Measurements from ENCODE around the gene DIAPH1. TPM values are rescaled to one million over a fixed set of nuclear protein-coding genes. Genes with fewer than 3 reads are reported as not detected.

DIAPH1 gene
- total RNA-seq, 1 experiment from 2014 or later, result 117 TPM

GRCh38 chr5:141664733-141665461 lies 46.1 kb upstream of the DIAPH1 start:
- H3K4me2 ChIP-seq (ENCODE audit: insufficient read depth, insufficient read length, low read length), result no peak overlapping the region
- no peaks in the 10 kb centered on the region for H3K9me3 ChIP-seq (ENCODE audit: control insufficient read depth, low read depth, low read length)
- peaks cover 35 to 51% (median 35%) of the 10 kb centered on the region in 3 experiments for H3K36me3 Mint-ChIP-seq (ENCODE audit: insufficient read depth in 1 of 3, low read depth in 3 of 3)
- H2BK12ac ChIP-seq (ENCODE audit: insufficient read length, low read depth, low read length), result no peak overlapping the region
- H2BK120ac ChIP-seq (ENCODE audit: low read depth, low read length, poor library complexity, severe bottlenecking), result no peak overlapping the region
- H4K8ac ChIP-seq (replicated peaks; ENCODE audit: insufficient read length, low read depth, low read length), result no peak overlapping the region
- H4K5ac ChIP-seq (ENCODE audit: insufficient read length, low read depth, low read length), result no peak overlapping the region
- peaks cover 15 to 24% of the 10 kb centered on the region in 2 experiments for H3K4me1 Mint-ChIP-seq
- TF ChIP-seq CTCF (conservative IDR thresholded peaks at IDR 0.05), result peak; percentile 93
- no peak overlapping the region for H3K18ac ChIP-seq (ENCODE audit: insufficient read length, low read depth, low read length)
- H2BK5ac ChIP-seq (ENCODE audit: insufficient read length, low read length), result no peak overlapping the region
- H3K4ac ChIP-seq (ENCODE audit: low read depth, low read length), result no peak overlapping the region
- no peaks in the 10 kb centered on the region for H3K27me3 Mint-ChIP-seq (ENCODE audit: low read depth)
- peak; percentile 85 for DNase-seq
- no peak overlapping the region for H3K23ac ChIP-seq (ENCODE audit: insufficient read length, low read depth, low read length)
- no peaks in the 10 kb centered on the region for H3K9me3 Mint-ChIP-seq
- H2AFZ ChIP-seq (ENCODE audit: low read length), result no peak overlapping the region
- H2BK20ac ChIP-seq (ENCODE audit: low read depth, low read length, poor library complexity, severe bottlenecking), result no peak overlapping the region
- H3K4me3 Mint-ChIP-seq, result no peak overlapping the region
- no peak overlapping the region for H3T11ph ChIP-seq (ENCODE audit: low read length)
- no peak overlapping the region for H2BK15ac ChIP-seq (ENCODE audit: low read depth, low read length)
- no peaks in the 10 kb centered on the region for H3K23me2 ChIP-seq (ENCODE audit: insufficient read length, low read depth, low read length, poor library complexity, severe bottlenecking)
- H3K56ac ChIP-seq (ENCODE audit: insufficient read length, low read depth, low read length), result no peak overlapping the region
- H4K20me1 ChIP-seq (ENCODE audit: control insufficient read depth, insufficient read depth, insufficient read length), result no peaks in the 10 kb centered on the region
- H3K9ac ChIP-seq (ENCODE audit: extremely low read depth, insufficient read length, low read length), result no peak overlapping the region
- H2AK5ac ChIP-seq (ENCODE audit: insufficient read length, low read length), result no peak overlapping the region
- no peak overlapping the region for H3K27ac ChIP-seq (ENCODE audit: insufficient read length, low read depth, low read length)
- no peaks in the 10 kb centered on the region for H3K79me1 ChIP-seq (ENCODE audit: insufficient read depth, low read depth, low read length, poor library complexity, severe bottlenecking)
- no peak overlapping the region for H4K91ac ChIP-seq (ENCODE audit: insufficient read length, low read depth, low read length)
- no peaks in the 10 kb centered on the region for H3K27me3 ChIP-seq (ENCODE audit: insufficient read depth, low read length)
- H3K27ac Mint-ChIP-seq, result peak overlapping the region in 1 of 3 experiments; percentile 42; a peak in 1 of 7 replicates
- no peaks in the 10 kb centered on the region for H3K4me1 ChIP-seq (ENCODE audit: insufficient read depth, low read length)
- no peak overlapping the region for H3K14ac ChIP-seq (ENCODE audit: insufficient read depth, low read length)
- WGBS (ENCODE audit: extremely low coverage, insufficient read length, low lambda C conversion rate), result no CpG with 5 or more reads among the region's 13 CpGs
- H3K79me2 ChIP-seq (ENCODE audit: insufficient read depth, low read length), result no peaks in the 10 kb centered on the region

Measured in H9 (cell line).